Measurements from ENCODE around the gene UGT3A2. TPM values are rescaled to one million over a fixed set of nuclear protein-coding genes. Genes with fewer than 3 reads are reported as not detected.
A peak's percentile ranks its signal among the peaks of the same experiment; 100 is the strongest.

UGT3A2 gene
- total RNA-seq, 1 experiment from 2014 or later = 0.10 TPM

DNA sequence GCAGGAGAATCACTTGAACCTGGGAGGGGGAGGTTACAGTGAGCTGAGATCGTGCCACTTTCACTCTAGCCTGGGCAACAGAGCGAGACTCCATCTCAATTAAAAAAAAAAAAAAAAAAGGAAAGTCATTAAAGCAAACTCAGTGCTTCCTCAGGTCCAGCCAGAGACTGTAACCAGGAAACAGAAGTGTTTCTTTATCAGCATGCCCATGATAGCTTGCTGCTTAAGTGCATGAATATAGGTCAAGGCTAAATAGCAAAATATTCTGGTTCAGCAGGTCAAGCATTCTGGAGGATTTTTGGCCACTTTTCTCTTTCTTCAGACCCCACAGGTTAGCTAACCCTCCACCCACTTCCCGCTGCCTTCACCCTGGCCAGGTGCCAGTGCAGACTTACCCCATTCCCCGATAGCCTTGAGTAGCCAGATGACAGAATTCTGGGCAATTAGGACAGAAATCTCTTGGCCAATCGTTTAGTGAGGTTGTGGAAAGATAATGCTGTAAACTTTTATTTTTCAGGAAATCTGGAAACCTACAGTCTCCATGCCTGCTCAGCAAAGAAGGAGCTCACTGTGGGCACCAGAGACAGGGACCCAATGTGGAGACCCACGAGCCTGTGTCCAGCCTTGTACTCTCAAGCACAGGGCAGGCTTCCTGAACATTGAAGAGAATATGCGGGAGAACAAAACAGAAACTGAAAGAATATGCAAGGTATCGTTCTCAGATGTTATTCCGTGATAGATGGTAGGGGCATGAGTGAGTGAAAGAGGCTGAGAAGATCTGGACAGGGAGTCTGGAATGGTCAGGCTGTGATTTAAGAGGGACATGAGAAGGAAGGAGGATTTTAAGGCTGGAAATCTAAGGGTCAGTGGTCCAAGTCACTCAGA lies 4.2 kb upstream of the UGT3A2 start:
- Histone ChIP-seq H3K27ac (ENCODE audit: low read length) (no peak overlapping the region), H3K9me3 (ENCODE audit: control insufficient read depth, insufficient read depth, low read depth, low read length) (no peaks in the 10 kb centered on the region), H3K4me3 (ENCODE audit: low read depth in 2 of 2, low read length in 2 of 2) (peak overlapping the region; percentile 28 to 53), H3K4me1 (ENCODE audit: control insufficient read depth, insufficient read depth, low read length) (no peaks in the 10 kb centered on the region; the same call in 1 of the 2 replicates), H3K36me3 (ENCODE audit: control insufficient read depth, insufficient read depth, low read length) (no peaks in the 10 kb centered on the region), H3K27me3 (ENCODE audit: control insufficient read depth, insufficient read depth, low read length) (peaks cover 10% of the 10 kb centered on the region)
- intact Hi-C loops (cut with micrococcal nuclease; ENCODE audit: unreplicated experiment) = no loop called here
- no TSS peak for BruUV-seq (replicated peaks)
- in situ Hi-C loops (cut with HindIII; ENCODE audit: low pct_unique_long_range_greater_than_20kb, low sequenced_read_pairs) = no loop called here
- ChIA-PET POLR2A (no interaction called here), CTCF (no interaction called here)
- ATAC-seq = peak; percentile 66
- TF ChIP-seq, protein P1, sequence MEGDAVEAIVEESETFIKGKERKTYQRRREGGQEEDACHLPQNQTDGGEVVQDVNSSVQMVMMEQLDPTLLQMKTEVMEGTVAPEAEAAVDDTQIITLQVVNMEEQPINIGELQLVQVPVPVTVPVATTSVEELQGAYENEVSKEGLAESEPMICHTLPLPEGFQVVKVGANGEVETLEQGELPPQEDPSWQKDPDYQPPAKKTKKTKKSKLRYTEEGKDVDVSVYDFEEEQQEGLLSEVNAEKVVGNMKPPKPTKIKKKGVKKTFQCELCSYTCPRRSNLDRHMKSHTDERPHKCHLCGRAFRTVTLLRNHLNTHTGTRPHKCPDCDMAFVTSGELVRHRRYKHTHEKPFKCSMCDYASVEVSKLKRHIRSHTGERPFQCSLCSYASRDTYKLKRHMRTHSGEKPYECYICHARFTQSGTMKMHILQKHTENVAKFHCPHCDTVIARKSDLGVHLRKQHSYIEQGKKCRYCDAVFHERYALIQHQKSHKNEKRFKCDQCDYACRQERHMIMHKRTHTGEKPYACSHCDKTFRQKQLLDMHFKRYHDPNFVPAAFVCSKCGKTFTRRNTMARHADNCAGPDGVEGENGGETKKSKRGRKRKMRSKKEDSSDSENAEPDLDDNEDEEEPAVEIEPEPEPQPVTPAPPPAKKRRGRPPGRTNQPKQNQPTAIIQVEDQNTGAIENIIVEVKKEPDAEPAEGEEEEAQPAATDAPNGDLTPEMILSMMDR (IDR thresholded peaks at IDR 0.05) = no peak
- TF ChIP-seq TCF7L2 (IDR thresholded peaks at IDR 0.05; ENCODE audit: low read depth, low read length) (no peak), SIN3A (IDR thresholded peaks at IDR 0.05; ENCODE audit: borderline replicate concordance, insufficient read depth, low read depth, low read length) (no peak), POLR2AphosphoS5 (IDR thresholded peaks at IDR 0.05; ENCODE audit: low read depth, low read length) (no peak)
- TF ChIP-seq, protein P2, sequence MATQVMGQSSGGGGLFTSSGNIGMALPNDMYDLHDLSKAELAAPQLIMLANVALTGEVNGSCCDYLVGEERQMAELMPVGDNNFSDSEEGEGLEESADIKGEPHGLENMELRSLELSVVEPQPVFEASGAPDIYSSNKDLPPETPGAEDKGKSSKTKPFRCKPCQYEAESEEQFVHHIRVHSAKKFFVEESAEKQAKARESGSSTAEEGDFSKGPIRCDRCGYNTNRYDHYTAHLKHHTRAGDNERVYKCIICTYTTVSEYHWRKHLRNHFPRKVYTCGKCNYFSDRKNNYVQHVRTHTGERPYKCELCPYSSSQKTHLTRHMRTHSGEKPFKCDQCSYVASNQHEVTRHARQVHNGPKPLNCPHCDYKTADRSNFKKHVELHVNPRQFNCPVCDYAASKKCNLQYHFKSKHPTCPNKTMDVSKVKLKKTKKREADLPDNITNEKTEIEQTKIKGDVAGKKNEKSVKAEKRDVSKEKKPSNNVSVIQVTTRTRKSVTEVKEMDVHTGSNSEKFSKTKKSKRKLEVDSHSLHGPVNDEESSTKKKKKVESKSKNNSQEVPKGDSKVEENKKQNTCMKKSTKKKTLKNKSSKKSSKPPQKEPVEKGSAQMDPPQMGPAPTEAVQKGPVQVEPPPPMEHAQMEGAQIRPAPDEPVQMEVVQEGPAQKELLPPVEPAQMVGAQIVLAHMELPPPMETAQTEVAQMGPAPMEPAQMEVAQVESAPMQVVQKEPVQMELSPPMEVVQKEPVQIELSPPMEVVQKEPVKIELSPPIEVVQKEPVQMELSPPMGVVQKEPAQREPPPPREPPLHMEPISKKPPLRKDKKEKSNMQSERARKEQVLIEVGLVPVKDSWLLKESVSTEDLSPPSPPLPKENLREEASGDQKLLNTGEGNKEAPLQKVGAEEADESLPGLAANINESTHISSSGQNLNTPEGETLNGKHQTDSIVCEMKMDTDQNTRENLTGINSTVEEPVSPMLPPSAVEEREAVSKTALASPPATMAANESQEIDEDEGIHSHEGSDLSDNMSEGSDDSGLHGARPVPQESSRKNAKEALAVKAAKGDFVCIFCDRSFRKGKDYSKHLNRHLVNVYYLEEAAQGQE (IDR thresholded peaks at IDR 0.05; ENCODE audit: insufficient read depth in 1 of 2, low read depth in 2 of 2, low read length in 1 of 2) = no peak
- no peak for DNase-seq (ENCODE audit: low read depth, low spot score)

DNA sequence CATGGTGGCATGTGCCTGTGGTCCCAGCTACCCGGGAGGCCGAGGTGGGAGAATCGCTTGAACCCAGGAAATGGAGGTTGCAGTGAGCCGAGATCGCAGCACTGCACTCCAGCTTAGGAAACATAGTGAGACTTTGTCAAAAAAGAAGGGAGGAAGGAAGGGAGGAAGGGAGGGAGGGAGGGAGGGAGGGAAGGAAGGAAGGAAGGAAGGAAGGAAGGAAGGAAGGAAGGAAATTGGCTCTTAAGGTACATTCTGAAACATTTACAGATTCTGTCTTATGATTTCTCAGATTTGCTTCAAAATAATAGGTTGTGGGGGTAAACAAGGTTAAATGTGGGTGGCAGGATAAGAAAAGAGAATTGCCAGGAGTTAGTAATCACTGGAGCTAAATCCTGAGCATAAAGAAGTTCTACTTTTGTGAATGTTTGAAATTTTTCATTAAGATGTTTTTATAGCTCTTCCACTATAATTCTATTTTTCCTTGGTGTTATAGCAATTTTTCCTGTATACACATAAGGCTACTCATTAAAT lies 2.1 kb upstream of the UGT3A2 start:
- ChIA-PET CTCF (interaction anchor here (0.7 kb wide), 1 partner anchor 9 kb away, joined by 3 read pairs; no protein-coding TSS in a partner anchor), POLR2A (no interaction called here)
- in situ Hi-C loops (cut with HindIII; ENCODE audit: low pct_unique_long_range_greater_than_20kb, low sequenced_read_pairs) = no loop called here
- TF ChIP-seq SIN3A (IDR thresholded peaks at IDR 0.05; ENCODE audit: borderline replicate concordance, insufficient read depth, low read depth, low read length) (no peak), POLR2AphosphoS5 (IDR thresholded peaks at IDR 0.05; ENCODE audit: low read depth, low read length) (no peak), TCF7L2 (IDR thresholded peaks at IDR 0.05; ENCODE audit: low read depth, low read length) (no peak)
- TF ChIP-seq, protein P1 (IDR thresholded peaks at IDR 0.05) = no peak
- TF ChIP-seq, protein P2 (IDR thresholded peaks at IDR 0.05; ENCODE audit: insufficient read depth in 1 of 2, low read depth in 2 of 2, low read length in 1 of 2) = no peak
- BruUV-seq (replicated peaks) = no TSS peak
- intact Hi-C loops (cut with micrococcal nuclease; ENCODE audit: unreplicated experiment) = no loop called here
- no peak overlapping the region for H3K4me3 ChIP-seq (ENCODE audit: low read depth in 2 of 2, low read length in 2 of 2)
- H3K4me1 ChIP-seq (ENCODE audit: control insufficient read depth, insufficient read depth, low read length) = no peaks in the 10 kb centered on the region; the same call in 1 of the 2 replicates
- H3K9me3 ChIP-seq (ENCODE audit: control insufficient read depth, insufficient read depth, low read depth, low read length) = no peaks in the 10 kb centered on the region
- DNase-seq (ENCODE audit: low read depth, low spot score) (no peak), ATAC-seq (no peak)
- H3K36me3 ChIP-seq (ENCODE audit: control insufficient read depth, insufficient read depth, low read length) = no peaks in the 10 kb centered on the region
- H3K27me3 ChIP-seq (ENCODE audit: control insufficient read depth, insufficient read depth, low read length) = peaks cover 21% of the 10 kb centered on the region
- no peak overlapping the region for H3K27ac ChIP-seq (ENCODE audit: low read length)

All from Panc1 (cell line).